ENCODE results near the gene FAM53B.

The FAM53B gene

DNA sequence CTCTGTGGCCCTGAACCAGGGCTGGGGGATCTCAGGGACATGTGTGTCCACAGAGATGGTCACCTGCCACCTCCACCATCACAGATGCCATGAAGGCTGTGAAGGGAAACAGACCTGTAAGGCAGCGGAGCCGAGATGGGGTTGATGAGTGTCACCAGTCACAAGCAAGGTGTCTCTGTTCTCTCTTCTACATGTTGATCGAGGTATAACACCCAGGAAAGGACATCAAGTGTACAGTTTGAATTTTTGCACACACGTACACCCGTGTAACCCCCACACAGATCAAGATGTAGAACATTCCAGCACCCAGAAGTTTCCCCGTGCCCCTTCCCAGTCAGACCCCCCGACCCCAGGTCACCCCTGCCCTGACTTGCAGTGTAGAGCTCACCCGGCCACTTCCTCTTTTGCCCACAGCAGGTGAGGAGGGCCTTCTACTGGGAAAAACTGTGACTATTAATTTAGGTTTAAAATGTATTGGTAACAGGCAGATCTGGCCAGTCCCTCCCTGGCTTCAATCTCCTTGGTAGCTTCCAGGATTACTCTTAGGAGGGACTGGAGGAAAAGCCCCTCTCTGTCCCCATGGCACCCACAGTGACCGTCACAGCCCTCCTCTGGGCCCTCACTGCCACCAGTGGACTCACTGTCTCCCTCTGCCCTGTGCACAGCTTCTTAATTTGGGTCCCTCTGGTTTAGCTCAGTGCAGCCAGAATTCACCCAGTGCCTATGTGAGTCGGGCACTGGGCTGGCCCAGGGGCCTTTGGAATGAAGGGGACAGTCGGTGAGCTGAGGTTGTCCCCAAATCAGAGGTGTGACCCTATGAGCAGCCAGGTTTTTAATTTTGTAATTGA, 174.3 kb downstream of the FAM53B start:
- DNase-seq, result no peak

Data from NCI-H1436 treated with DMSO at 0.1 percent for 48 hours (cell line).